HG02884 (cell line): Measurements from ENCODE around the gene PRR35.
A peak's percentile ranks its signal among the peaks of the same experiment; 100 is the strongest.

Experiments used
- ATAC-seq: cut with Tn5 transposase; IDR thresholded peaks from one replicate; pipeline ENCODE4 v1.9.1; 2021; ENCODE audit warnings: mild to moderate bottlenecking, moderate library complexity; ENCODE audit not compliant: unreplicated experiment

PRR35 gene

GRCh38 chr16:578232-578869 lies 18.2 kb downstream of the PRR35 start:
- ATAC-seq, result no peak

- ATAC-seq, result no peak
These were observed 18.7 kb downstream of the PRR35 start for GRCh38 chr16:578870-579405.

GRCh38 chr16:580141-580945 lies 20.1 kb downstream of the PRR35 start:
- no peak for ATAC-seq

DNA sequence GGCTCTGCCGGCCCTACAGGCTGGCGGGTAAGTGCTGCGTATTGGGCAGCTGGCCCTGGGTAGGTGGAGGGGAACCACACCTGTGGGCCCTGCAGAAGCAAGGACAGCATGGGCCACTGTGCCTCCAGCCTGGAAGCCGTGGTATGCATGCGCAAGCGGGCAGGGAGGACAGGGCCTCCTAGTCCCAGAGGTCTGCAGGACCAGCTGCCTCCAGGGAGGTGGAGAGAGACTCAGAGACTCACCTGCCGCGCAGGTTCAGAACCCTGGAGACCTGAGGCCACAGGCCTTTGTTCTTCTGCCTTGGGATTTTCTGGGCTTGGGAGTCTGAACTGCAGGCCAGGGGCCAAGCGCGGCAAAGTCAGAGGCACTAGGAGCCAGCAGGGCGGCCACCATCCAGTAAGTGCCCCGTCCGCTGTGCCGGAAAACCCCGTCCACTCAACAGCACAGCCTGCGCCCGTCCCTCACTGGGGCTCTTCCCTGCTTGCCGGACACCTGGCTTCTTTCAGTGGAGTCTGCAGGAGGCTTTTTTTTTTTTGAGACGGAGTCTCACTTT lies 20.8 kb downstream of the PRR35 start:
- no peak for ATAC-seq

GRCh38 chr16:582218-582613 lies 22.0 kb downstream of the PRR35 start:
- no peak for ATAC-seq

- ATAC-seq, result no peak
These were observed 22.6 kb downstream of the PRR35 start for GRCh38 chr16:582614-583331.

GRCh38 chr16:583470-583814 lies 23.2 kb downstream of the PRR35 start:
- ATAC-seq, result no peak

DNA sequence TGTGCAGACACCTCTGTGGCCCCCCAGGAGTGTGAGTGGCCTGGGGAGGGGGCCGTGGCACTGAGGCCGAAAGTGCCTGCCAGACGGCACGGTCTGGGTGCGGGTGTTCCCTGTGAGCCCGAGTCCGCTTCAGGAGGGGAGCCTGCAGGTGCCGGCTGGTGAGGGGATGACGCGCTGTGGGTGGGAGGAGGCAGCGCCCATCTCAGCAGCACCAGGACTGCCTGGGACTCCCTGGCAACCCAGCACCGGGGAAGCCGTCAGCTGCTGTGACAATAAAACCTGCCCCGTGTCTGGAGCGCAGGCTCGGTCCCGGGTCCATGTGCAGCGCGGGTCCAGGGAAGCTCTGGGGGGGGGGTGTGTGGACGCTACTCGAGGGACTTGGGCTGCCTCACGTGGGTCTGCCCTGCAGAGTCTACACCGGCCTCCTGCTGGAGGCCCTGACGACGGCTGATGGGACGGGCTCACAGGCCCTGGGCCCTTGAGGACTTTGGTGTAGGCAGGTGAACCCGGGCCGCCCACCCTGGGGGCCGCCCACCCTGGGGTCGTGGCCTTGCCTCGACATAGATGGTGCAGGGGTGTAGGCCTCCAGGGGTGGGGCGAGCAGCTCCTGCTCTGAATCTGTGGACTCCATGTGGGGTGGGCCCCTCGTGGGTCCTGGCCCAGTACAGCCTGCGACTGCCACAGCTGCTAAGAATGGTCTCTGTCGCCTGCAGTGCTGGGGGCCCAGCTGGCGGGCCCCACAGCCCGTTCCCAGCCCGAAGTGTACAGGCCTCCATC lies 23.8 kb downstream of the PRR35 start:
- no peak for ATAC-seq

DNA sequence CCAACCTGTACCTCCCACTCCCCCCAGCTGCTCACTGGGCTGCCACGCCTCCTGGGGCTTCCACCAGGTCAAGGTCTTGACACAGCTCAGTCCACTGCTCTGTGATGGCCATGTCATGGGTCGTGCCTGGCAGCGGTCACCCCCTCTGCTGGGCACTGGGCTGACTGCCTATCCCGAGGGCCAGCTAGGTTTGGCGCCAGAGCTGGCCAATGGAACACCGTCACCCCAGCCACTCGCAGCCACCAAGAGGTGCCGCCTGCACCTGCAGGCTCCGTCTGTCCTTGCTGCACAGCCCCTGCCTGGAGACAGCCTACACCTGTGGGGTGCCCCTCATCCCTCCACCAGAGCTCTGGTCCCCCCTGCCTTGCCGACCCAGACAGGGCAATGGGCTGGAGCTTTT lies 25.2 kb downstream of the PRR35 start:
- no peak for ATAC-seq

- no peak for ATAC-seq
These were observed 26.0 kb downstream of the PRR35 start for GRCh38 chr16:586047-586644.

GRCh38 chr16:586645-587590 lies 26.7 kb downstream of the PRR35 start:
- ATAC-seq, result no peak

GRCh38 chr16:588639-588888 lies 28.4 kb downstream of the PRR35 start:
- ATAC-seq, result no peak

- ATAC-seq, result peak; percentile 68
These were observed 28.9 kb downstream of the PRR35 start for GRCh38 chr16:588889-589657.

DNA sequence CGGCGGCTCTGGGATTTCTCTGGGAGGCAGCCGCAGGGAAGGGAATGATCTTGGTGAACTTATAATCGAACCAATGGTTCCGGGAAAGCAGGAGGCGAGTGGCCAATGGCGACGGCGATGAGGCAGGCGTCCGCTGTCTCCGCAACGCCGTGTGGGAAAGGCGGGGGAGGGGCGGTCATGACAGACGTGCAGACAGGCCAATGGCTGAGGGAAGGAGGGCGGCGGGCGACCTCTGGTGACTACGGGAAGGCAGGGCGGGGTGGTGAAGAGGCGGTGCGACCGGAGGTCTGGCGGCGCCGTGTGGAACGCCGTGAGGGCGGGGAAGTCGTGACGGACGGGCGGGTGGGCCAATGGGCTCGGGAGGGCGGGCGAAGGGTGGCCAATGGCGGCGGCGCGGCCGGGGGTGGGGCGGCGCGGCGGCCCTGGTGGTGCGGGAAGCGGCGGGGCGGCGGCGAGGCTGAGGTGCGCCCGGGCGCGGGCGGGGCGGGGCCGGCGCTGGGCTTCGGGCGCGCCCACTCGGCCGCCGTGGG lies 29.5 kb downstream of the PRR35 start, which contains the start of gene RAB40C:
RAB40C (plus strand) TSS at position 409 of the 530 bp plus-strand sequence. CDS start 226 bp downstream, outside the sequence.
- peak; percentile 57 for ATAC-seq

DNA sequence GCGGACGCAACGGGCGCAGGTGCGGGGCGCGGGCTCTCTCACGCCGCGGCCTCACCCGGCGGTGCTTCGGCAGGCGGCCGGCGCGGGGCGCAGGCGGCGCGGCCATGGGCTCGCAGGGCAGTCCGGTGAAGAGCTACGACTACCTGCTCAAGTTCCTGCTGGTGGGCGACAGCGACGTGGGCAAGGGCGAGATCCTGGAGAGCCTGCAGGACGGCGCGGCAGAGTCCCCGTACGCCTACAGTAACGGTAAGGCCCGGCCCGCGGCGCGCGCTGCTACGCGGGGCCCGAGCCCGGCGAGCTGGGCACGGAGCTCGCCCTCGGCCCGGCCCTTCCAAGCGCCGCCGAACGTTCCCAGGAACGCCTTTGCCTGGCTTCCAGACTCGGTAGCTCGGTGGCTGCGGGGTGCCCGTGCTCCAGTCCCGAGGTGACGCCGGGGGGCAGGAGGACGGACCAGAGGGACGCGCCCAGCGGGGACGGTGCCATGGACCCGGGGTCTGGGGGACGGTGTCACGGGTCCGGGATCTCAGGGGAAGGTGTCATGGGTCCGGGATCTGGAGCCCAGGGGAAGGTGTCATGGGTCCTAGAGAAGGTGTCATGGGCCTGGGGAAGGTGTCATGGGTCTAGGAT lies 30.1 kb downstream of the PRR35 start:
- no peak for ATAC-seq

DNA sequence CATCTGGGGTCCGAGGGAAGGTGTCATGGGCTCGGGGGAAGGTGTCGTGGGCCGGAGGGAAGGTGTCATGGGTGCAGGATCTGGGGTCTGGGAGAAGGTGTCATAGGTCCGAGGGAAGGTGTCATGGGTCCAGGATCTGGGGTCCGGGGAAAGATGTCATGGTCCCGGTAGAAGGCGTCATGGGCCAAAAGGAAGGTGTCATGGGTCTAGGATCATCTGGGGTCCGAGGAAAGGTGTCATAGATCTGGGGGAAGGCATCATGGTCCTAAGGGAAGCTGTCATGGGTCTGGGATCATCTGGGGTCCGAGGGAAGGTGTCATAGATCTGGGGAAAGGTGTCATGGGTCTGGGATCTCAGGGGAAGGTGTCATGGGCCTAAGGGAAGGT lies 30.6 kb downstream of the PRR35 start:
- ATAC-seq, result no peak

DNA sequence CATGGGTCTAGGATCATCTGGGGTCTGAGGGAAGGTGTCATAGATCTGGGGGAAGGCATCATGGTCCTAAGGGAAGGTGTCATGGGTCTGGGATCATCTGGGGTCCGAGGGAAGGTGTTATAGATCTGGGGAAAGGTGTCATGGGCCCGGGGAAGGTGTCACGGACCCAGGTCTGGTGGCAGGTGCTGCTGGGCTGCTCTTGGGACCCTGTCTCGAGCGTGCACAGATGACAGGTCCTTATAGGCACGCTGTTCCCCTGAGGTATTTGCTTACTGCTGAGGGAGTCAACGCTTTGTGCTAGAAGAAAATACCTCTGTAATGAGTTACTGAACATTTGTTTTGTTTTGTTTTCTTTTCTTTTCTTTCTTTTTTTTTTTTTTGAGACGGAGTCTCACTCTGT lies 31.0 kb downstream of the PRR35 start:
- no peak for ATAC-seq
